Liver (tissue), 3 donors: ENCODE data around the gene SS18L1.

Source experiments
- CTCF ChIP-seq: fragments of 150-350 bp; IDR thresholded peaks from 2 replicates; pipeline ENCODE4 v1.5.1; 2017; ENCODE audit warnings: improper control_type of control experiment, low read depth, low read length; ENCODE audit not compliant: missing input control
- FOXA1 ChIP-seq: IDR thresholded peaks from 2 replicates; pipeline ENCODE4 v1.6.1; 2016; ENCODE audit warnings: antibody characterized with exemption
- FOXA2 ChIP-seq: IDR thresholded peaks from 2 replicates; pipeline ENCODE4 v1.6.1; 2016; ENCODE audit warnings: antibody characterized with exemption
- GABPA ChIP-seq, 2 donors: IDR thresholded peaks in 1 of 2; conservative IDR thresholded peaks in 1 of 2; 2 replicates each; pipeline ENCODE4 v1.6.1; 2016; ENCODE audit warnings: antibody characterized with exemption in 2 of 2, mild to moderate bottlenecking in 1 of 2, moderate library complexity in 1 of 2
- HNF4A ChIP-seq, 2 donors: conservative IDR thresholded peaks; 2 replicates each; pipeline ENCODE4 v1.6.1; 2016; ENCODE audit warnings: antibody characterized with exemption in 2 of 2, mild to moderate bottlenecking in 2 of 2
- MAX ChIP-seq: IDR thresholded peaks from 2 replicates; pipeline ENCODE4 v1.6.1; 2016; ENCODE audit warnings: antibody characterized with exemption
- NR2F2 ChIP-seq: IDR thresholded peaks from 2 replicates; pipeline ENCODE4 v1.6.1; 2016; ENCODE audit warnings: antibody characterized with exemption
- RAD21 ChIP-seq, 2 donors: IDR thresholded peaks; 2 replicates each; pipeline ENCODE4 v1.6.1; 2016; ENCODE audit warnings: antibody characterized with exemption in 2 of 2, mild to moderate bottlenecking in 2 of 2
- REST ChIP-seq: IDR thresholded peaks from 2 replicates; pipeline ENCODE4 v1.6.1; 2016; ENCODE audit warnings: antibody characterized with exemption, mild to moderate bottlenecking
- RXRA ChIP-seq, 2 donors: IDR thresholded peaks; 2 replicates each; pipeline ENCODE4 v1.6.1; 2017 to 2018; ENCODE audit warnings: antibody characterized with exemption in 2 of 2, mild to moderate bottlenecking in 1 of 2
- SP1 ChIP-seq: IDR thresholded peaks from 2 replicates; pipeline ENCODE4 v1.6.1; 2018; ENCODE audit warnings: antibody characterized with exemption, mild to moderate bottlenecking
- TAF1 ChIP-seq: conservative IDR thresholded peaks from 2 replicates; pipeline ENCODE4 v1.6.1; 2016; ENCODE audit warnings: antibody characterized with exemption, mild to moderate bottlenecking
- TF ChIP-seq, protein P1 (sequence below): IDR thresholded peaks from 2 replicates; pipeline ENCODE4 v1.6.1; 2016; ENCODE audit warnings: antibody characterized with exemption
- donor health status: healthy.
- donor health status: healthy.

DNA sequence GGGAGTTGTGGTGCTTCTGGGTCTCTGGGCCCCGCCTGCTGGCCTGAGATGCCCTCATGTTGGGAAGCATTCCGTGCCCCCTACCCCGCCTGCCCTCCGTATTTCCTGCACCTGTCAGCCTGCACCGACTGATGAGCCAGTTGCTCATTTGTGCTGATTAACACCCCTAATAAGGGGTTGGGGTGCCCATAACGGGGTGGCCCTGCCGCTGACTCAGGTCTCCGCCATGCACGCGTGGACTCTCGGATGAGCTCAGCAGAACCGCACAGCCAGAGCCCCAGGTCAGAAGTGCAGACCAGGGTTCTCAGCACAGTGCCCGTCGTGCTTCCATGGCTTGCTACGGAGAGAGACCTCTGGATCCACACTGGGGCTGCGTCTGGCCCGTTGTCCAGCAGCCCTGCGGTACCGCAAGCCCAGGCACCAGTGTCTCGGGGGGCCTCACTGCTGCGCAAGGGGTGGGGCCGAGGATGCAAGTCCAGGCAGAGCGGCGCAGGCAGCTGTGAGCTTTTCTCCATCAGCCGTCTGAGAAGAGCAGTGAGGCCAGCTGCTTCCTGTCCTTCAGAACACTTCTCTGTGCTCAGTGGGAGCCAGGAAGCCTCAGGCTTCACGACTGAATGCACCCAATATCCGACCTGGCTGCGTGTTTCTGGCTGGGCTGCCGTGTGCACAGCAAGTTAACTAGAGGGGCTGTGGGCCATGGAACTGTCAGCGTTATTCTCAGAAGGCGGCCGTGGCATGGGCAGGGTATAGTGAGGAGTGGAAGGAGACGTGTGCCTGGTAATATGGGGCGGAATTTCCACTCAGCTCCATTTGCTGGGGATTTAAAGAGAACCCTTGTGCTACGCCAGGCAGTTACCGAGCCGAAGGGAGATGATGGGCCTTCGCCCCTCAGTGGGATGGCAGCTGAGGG lies 57.9 kb downstream of the SS18L1 start:
- TF ChIP-seq CTCF: no peak
- TF ChIP-seq GABPA (IDR thresholded peaks at IDR 0.05 in 1 of 2, conservative IDR thresholded peaks at IDR 0.05 in 1 of 2): no peak
- TF ChIP-seq SP1: no peak
- TF ChIP-seq REST: no peak
- TF ChIP-seq RXRA (IDR thresholded peaks at IDR 0.05): no peak
- no peak for TF ChIP-seq FOXA1
- TF ChIP-seq, protein P1, sequence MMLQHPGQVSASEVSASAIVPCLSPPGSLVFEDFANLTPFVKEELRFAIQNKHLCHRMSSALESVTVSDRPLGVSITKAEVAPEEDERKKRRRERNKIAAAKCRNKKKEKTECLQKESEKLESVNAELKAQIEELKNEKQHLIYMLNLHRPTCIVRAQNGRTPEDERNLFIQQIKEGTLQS: no peak
- no peak for TF ChIP-seq MAX
- TF ChIP-seq TAF1: no peak
- no peak for TF ChIP-seq FOXA2
- no peak for TF ChIP-seq RAD21 (IDR thresholded peaks at IDR 0.05)
- no peak for TF ChIP-seq NR2F2
- TF ChIP-seq HNF4A (conservative IDR thresholded peaks at IDR 0.05): no peak
